ENCODE results near the gene NAALAD2. TPM values are rescaled to one million over a fixed set of nuclear protein-coding genes. Genes with fewer than 3 reads are reported as not detected.

The NAALAD2 gene
- total and polyA plus RNA-seq, 2 experiments from 2014 or later: 3.4 to 4.3 TPM

- Histone ChIP-seq H3K27me3 (ENCODE audit: insufficient read depth) (no peaks in the 10 kb centered on the region), H3K9me2 (ENCODE audit: insufficient read depth) (peaks cover 7% of the 10 kb centered on the region; the same call in 1 of the 2 replicates), H3K36me3 (ENCODE audit: insufficient read depth) (no peaks in the 10 kb centered on the region), H3K4me1 (ENCODE audit: insufficient read depth) (peaks cover 24% of the 10 kb centered on the region), H3K27ac (ENCODE audit: low read depth) (peak overlapping the region; percentile 42; the same call in 1 of the 2 replicates), H2AFZ (peak overlapping the region; percentile 88), H3K79me2 (replicated peaks; ENCODE audit: insufficient read depth) (peaks cover 46% of the 10 kb centered on the region), H3K4me2 (peak overlapping the region; percentile 94), H4K20me1 (replicated peaks; ENCODE audit: insufficient read depth) (peaks cover 26% of the 10 kb centered on the region), H3F3A (replicated peaks; ENCODE audit: low read depth) (no peaks in the 10 kb centered on the region), H3K4me3 (peak overlapping the region; percentile 90)
- no peak for DNase-seq (ENCODE audit: low spot score)
- H3K9me3 Mint-ChIP-seq: 0 out of 3 replicates have a peak, but pooled peaks cover 5% of the 10 kb centered on the region
- peaks cover 6% of the 10 kb centered on the region for H3K27me3 Mint-ChIP-seq (ENCODE audit: insufficient read depth, low read depth, poor library complexity)
- peaks cover 16% of the 10 kb centered on the region for H3K36me3 Mint-ChIP-seq (ENCODE audit: low read depth)
- H3K27ac Mint-ChIP-seq: peak overlapping the region; percentile 90
- H3K4me1 Mint-ChIP-seq: peaks cover 45% of the 10 kb centered on the region
- TF ChIP-seq STAT1 (IDR thresholded peaks at IDR 0.05; ENCODE audit: unreplicated experiment) (no peak), ZNF331 (CRISPR knock-in tag; IDR thresholded peaks at IDR 0.05; ENCODE audit: low read depth) (no peak), EZH2phosphoT487 (IDR thresholded peaks at IDR 0.05; ENCODE audit: unreplicated experiment) (no peak), NANOG (IDR thresholded peaks at IDR 0.05; ENCODE audit: borderline replicate concordance) (no peak), POLR2AphosphoS5 (IDR thresholded peaks at IDR 0.05; ENCODE audit: low read depth) (no peak), JUNB (IDR thresholded peaks at IDR 0.05; ENCODE audit: unreplicated experiment) (no peak), CREB1 (CRISPR knock-in tag; IDR thresholded peaks at IDR 0.05; ENCODE audit: low read depth) (no peak), ZNF114 (CRISPR knock-in tag; IDR thresholded peaks at IDR 0.05) (no peak)
- TF ChIP-seq, protein P1, sequence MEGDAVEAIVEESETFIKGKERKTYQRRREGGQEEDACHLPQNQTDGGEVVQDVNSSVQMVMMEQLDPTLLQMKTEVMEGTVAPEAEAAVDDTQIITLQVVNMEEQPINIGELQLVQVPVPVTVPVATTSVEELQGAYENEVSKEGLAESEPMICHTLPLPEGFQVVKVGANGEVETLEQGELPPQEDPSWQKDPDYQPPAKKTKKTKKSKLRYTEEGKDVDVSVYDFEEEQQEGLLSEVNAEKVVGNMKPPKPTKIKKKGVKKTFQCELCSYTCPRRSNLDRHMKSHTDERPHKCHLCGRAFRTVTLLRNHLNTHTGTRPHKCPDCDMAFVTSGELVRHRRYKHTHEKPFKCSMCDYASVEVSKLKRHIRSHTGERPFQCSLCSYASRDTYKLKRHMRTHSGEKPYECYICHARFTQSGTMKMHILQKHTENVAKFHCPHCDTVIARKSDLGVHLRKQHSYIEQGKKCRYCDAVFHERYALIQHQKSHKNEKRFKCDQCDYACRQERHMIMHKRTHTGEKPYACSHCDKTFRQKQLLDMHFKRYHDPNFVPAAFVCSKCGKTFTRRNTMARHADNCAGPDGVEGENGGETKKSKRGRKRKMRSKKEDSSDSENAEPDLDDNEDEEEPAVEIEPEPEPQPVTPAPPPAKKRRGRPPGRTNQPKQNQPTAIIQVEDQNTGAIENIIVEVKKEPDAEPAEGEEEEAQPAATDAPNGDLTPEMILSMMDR (conservative IDR thresholded peaks at IDR 0.05; ENCODE audit: low read depth in 2 of 2): no peak
- TF ChIP-seq, protein P2, sequence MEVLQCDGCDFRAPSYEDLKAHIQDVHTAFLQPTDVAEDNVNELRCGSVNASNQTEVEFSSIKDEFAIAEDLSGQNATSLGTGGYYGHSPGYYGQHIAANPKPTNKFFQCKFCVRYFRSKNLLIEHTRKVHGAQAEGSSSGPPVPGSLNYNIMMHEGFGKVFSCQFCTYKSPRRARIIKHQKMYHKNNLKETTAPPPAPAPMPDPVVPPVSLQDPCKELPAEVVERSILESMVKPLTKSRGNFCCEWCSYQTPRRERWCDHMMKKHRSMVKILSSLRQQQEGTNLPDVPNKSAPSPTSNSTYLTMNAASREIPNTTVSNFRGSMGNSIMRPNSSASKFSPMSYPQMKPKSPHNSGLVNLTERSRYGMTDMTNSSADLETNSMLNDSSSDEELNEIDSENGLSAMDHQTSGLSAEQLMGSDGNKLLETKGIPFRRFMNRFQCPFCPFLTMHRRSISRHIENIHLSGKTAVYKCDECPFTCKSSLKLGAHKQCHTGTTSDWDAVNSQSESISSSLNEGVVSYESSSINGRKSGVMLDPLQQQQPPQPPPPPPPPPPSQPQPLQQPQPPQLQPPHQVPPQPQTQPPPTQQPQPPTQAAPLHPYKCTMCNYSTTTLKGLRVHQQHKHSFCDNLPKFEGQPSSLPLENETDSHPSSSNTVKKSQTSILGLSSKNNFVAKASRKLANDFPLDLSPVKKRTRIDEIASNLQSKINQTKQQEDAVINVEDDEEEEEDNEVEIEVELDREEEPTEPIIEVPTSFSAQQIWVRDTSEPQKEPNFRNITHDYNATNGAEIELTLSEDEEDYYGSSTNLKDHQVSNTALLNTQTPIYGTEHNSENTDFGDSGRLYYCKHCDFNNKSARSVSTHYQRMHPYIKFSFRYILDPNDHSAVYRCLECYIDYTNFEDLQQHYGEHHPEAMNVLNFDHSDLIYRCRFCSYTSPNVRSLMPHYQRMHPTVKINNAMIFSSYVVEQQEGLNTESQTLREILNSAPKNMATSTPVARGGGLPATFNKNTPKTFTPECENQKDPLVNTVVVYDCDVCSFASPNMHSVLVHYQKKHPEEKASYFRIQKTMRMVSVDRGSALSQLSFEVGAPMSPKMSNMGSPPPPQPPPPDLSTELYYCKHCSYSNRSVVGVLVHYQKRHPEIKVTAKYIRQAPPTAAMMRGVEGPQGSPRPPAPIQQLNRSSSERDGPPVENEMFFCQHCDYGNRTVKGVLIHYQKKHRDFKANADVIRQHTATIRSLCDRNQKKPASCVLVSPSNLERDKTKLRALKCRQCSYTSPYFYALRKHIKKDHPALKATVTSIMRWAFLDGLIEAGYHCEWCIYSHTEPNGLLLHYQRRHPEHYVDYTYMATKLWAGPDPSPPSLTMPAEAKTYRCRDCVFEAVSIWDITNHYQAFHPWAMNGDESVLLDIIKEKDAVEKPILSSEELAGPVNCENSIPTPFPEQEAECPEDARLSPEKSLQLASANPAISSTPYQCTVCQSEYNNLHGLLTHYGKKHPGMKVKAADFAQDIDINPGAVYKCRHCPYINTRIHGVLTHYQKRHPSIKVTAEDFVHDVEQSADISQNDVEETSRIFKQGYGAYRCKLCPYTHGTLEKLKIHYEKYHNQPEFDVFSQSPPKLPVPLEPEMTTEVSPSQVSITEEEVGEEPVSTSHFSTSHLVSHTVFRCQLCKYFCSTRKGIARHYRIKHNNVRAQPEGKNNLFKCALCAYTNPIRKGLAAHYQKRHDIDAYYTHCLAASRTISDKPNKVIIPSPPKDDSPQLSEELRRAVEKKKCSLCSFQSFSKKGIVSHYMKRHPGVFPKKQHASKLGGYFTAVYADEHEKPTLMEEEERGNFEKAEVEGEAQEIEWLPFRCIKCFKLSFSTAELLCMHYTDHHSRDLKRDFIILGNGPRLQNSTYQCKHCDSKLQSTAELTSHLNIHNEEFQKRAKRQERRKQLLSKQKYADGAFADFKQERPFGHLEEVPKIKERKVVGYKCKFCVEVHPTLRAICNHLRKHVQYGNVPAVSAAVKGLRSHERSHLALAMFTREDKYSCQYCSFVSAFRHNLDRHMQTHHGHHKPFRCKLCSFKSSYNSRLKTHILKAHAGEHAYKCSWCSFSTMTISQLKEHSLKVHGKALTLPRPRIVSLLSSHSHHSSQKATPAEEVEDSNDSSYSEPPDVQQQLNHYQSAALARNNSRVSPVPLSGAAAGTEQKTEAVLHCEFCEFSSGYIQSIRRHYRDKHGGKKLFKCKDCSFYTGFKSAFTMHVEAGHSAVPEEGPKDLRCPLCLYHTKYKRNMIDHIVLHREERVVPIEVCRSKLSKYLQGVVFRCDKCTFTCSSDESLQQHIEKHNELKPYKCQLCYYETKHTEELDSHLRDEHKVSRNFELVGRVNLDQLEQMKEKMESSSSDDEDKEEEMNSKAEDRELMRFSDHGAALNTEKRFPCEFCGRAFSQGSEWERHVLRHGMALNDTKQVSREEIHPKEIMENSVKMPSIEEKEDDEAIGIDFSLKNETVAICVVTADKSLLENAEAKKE (CRISPR knock-in tag; IDR thresholded peaks at IDR 0.05): no peak
- H3K4me3 Mint-ChIP-seq: peak overlapping the region; percentile 99
- ATAC-seq: peak; percentile 62
Observed at GRCh38 chr11:90223248-90223585, 88.8 kb downstream of the NAALAD2 start.
